Neural cell (in vitro differentiated cells): Measurements from ENCODE around the gene CNGA1. TPM values are rescaled to one million over a fixed set of nuclear protein-coding genes. Genes with fewer than 3 reads are reported as not detected.

Source experiments
- H2AFZ ChIP-seq: fragments of 200-600, 300-800 bp; sonication (generic), shearing (Covaris generic); 2 replicates; pipeline ENCODE4 v1.6.0; 2014; ENCODE audit warnings: low read depth, mild to moderate bottlenecking, antibody characterized with exemption, low read length, moderate library complexity
- H3F3A ChIP-seq: fragments of 200-600 bp; shearing (Covaris generic); 2 replicates; pipeline ENCODE4 v1.6.1; 2016; ENCODE audit warnings: mild to moderate bottlenecking, moderate library complexity, mixed read lengths, antibody characterized with exemption, low read length; ENCODE audit not compliant: insufficient read depth, poor library complexity, severe bottlenecking
- H3K27ac ChIP-seq: fragments of 200-600, 300-800 bp; sonication (generic), shearing (Covaris generic); 2 replicates; pipeline ENCODE4 v1.5.1; 2014; ENCODE audit warnings: mild to moderate bottlenecking, low read length, moderate library complexity
- H3K27me3 ChIP-seq: fragments of 300-800, 200-600 bp; sonication (generic), shearing (Covaris generic); 2 replicates; pipeline ENCODE4 v1.6.0; 2014; ENCODE audit warnings: mild to moderate bottlenecking, low read depth, low read length, moderate library complexity; ENCODE audit not compliant: insufficient read depth
- H3K36me3 ChIP-seq: fragments of 300-800, 200-600 bp; sonication (generic), shearing (Covaris generic); 2 replicates; pipeline ENCODE4 v1.5.1; 2014; ENCODE audit warnings: mild to moderate bottlenecking, antibody characterized with exemption, low read length, moderate library complexity; ENCODE audit not compliant: insufficient read depth
- H3K4me2 ChIP-seq: fragments of 300-800, 200-600 bp; sonication (generic), shearing (Covaris generic); 2 replicates; pipeline ENCODE4 v1.6.0; 2014; ENCODE audit warnings: mild to moderate bottlenecking, low read length
- H3K4me3 ChIP-seq: fragments of 300-800, 200-600 bp; sonication (generic), shearing (Covaris generic); 2 replicates; pipeline ENCODE4 v1.5.1; 2014; ENCODE audit warnings: mild to moderate bottlenecking, low read length, moderate library complexity
- H3K79me2 ChIP-seq: fragments of 200-600 bp; shearing (Covaris generic); replicated peaks from 2 replicates; pipeline ENCODE4 v1.6.0; 2014; ENCODE audit warnings: mild to moderate bottlenecking, low read length, moderate library complexity; ENCODE audit not compliant: insufficient read depth
- H3K9ac ChIP-seq: fragments of 300-800, 200-600 bp; sonication (generic), shearing (Covaris generic); 2 replicates; pipeline ENCODE4 v1.6.1; 2016; ENCODE audit warnings: mild to moderate bottlenecking, low read length, mixed read lengths
- H3K9me2 ChIP-seq: fragments of 200-600 bp; shearing (Covaris generic); 2 replicates; pipeline ENCODE4 v1.6.1; 2016; ENCODE audit warnings: mild to moderate bottlenecking, low read length, mixed read lengths; ENCODE audit not compliant: insufficient read depth
- H3K9me3 ChIP-seq: fragments of 200-600, 300-800 bp; sonication (generic), shearing (Covaris generic); 2 replicates; pipeline ENCODE4 v1.6.1; 2016; ENCODE audit warnings: mild to moderate bottlenecking, mixed run types, low read length, moderate library complexity, mixed read lengths
- H4K20me1 ChIP-seq: fragments of 200-600 bp; shearing (Covaris generic); 2 replicates; pipeline ENCODE4 v1.6.1; 2016; ENCODE audit warnings: mild to moderate bottlenecking, mixed run types; ENCODE audit not compliant: insufficient read depth
- EP300 ChIP-seq: fragments of 450-650 bp; conservative IDR thresholded peaks from 2 replicates; pipeline ENCODE4 v1.6.1; 2014; ENCODE audit warnings: antibody characterized with exemption, mild to moderate bottlenecking, moderate library complexity; ENCODE audit not compliant: poor library complexity, severe bottlenecking
- EZH2 ChIP-seq: fragments of 200-600, 300-800 bp; shearing (Covaris generic), sonication (generic); IDR thresholded peaks from 2 replicates; pipeline ENCODE4 v1.6.1; 2014; ENCODE audit warnings: antibody characterized with exemption, low read length, borderline replicate concordance, mild to moderate bottlenecking; ENCODE audit not compliant: insufficient read depth, poor library complexity, severe bottlenecking
- MXI1 ChIP-seq: fragments of 450-650 bp; conservative IDR thresholded peaks from 2 replicates; pipeline ENCODE4 v1.6.1; 2014; ENCODE audit warnings: antibody characterized with exemption, mild to moderate bottlenecking; ENCODE audit not compliant: poor library complexity, severe bottlenecking
- POLR2AphosphoS5 ChIP-seq: IDR thresholded peaks from 2 replicates; pipeline ENCODE4 v1.6.1; 2012
- RAD21 ChIP-seq: fragments of 450-650 bp; conservative IDR thresholded peaks from 2 replicates; pipeline ENCODE4 v1.6.1; 2014; ENCODE audit warnings: antibody characterized with exemption, mild to moderate bottlenecking, moderate library complexity
- REST ChIP-seq: IDR thresholded peaks from 2 replicates; pipeline ENCODE4 v1.6.1; 2012; ENCODE audit warnings: borderline replicate concordance
- SMC3 ChIP-seq: fragments of 450-650 bp; conservative IDR thresholded peaks from 2 replicates; pipeline ENCODE4 v1.6.1; 2014; ENCODE audit warnings: antibody characterized with exemption, mild to moderate bottlenecking, moderate library complexity; ENCODE audit not compliant: poor library complexity
- TAF1 ChIP-seq: IDR thresholded peaks from 2 replicates; pipeline ENCODE4 v1.6.1; 2012; ENCODE audit warnings: low read depth
- polyA plus RNA-seq: library from polyadenylated mRNA; depleted of rRNA; stranded (reverse); fragments of >200 nt; gene quantifications from 2 replicates; pipeline ENCODE4 v1.2.3, GENCODE V29; 2014
- TF ChIP-seq, protein P1 (sequence below): fragments of 450-650 bp; IDR thresholded peaks from 2 replicates; pipeline ENCODE4 v1.5.1; 2014; ENCODE audit warnings: antibody characterized with exemption, mild to moderate bottlenecking, moderate library complexity; ENCODE audit not compliant: poor library complexity, severe bottlenecking

Gene CNGA1
- polyA plus RNA-seq, 1 donor from 2014 or later = not detected

DNA sequence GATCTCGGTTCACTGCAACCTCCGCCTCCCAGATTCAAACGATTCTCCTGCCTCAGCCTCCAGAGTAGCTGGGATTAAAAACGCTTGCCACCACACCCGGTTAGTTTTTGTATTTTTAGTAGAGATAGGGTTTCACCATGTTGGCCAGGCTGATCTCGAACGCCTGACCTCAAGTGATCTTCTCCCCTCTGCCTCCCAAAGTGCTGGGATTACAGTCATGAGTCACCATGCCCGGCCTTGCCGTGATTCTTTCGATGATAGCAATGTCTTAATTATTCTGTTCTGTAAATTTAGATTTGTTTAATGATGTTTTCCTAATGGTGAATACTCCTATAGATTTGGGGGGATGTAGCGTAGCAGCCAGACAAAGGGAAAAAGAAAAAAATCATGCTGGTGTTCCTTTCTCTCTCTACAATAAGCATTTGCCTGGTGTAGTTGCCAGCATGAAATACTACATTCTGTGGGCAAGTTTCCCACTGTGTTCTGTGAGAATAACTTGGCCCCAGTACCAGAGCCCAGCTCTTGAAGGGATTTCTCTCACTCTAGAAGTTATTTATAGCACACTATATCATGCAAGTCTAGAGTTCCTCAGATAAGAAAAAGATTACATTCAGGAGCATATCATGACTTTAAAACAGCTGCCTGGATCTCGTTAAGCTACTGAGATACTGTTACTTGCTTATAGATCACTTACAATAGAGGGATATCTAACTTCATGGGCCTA lies 15.5 kb upstream of the CNGA1 start:
- Histone ChIP-seq H3K27me3 (no peaks in the 10 kb centered on the region), H3K36me3 (no peaks in the 10 kb centered on the region), H3K79me2 (no peaks in the 10 kb centered on the region), H2AFZ (no peak overlapping the region), H4K20me1 (no peaks in the 10 kb centered on the region), H3K27ac (no peak overlapping the region), H3K9me3 (no peaks in the 10 kb centered on the region), H3K9me2 (no peaks in the 10 kb centered on the region), H3F3A (no peaks in the 10 kb centered on the region), H3K9ac (no peak overlapping the region), H3K4me3 (no peak overlapping the region), H3K4me2 (no peak overlapping the region)
- TF ChIP-seq SMC3 = no peak
- TF ChIP-seq EZH2 = no peak

DNA sequence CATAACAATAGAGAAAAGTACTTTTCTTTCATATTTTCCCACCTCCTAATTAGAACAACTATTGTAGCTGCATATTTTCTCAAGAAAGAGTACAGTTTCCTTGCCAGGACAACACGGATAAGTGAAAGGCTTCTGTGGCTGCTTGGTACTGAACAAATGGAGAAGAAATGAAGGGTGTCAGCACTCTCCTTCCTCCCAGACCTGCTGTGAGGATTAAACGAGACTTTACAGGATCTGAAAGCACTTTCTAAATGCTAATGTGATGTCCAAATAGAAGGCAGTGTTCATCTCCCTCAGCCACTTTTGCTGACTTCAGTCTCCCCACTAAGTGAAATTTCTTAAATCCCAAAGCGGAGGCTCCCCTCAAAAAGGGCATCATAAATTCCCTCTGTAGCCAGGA lies 14.0 kb upstream of the CNGA1 start:
- Histone ChIP-seq H3K36me3 (no peaks in the 10 kb centered on the region), H3K4me3 (no peak overlapping the region), H4K20me1 (no peaks in the 10 kb centered on the region), H3K27me3 (no peaks in the 10 kb centered on the region), H3K79me2 (no peaks in the 10 kb centered on the region), H3F3A (no peaks in the 10 kb centered on the region), H3K9me3 (no peaks in the 10 kb centered on the region), H3K27ac (no peak overlapping the region), H3K9ac (no peak overlapping the region), H2AFZ (no peak overlapping the region), H3K4me2 (no peak overlapping the region), H3K9me2 (no peaks in the 10 kb centered on the region)
- TF ChIP-seq POLR2AphosphoS5 = no peak
- no peak for TF ChIP-seq TAF1
- TF ChIP-seq, protein P1, sequence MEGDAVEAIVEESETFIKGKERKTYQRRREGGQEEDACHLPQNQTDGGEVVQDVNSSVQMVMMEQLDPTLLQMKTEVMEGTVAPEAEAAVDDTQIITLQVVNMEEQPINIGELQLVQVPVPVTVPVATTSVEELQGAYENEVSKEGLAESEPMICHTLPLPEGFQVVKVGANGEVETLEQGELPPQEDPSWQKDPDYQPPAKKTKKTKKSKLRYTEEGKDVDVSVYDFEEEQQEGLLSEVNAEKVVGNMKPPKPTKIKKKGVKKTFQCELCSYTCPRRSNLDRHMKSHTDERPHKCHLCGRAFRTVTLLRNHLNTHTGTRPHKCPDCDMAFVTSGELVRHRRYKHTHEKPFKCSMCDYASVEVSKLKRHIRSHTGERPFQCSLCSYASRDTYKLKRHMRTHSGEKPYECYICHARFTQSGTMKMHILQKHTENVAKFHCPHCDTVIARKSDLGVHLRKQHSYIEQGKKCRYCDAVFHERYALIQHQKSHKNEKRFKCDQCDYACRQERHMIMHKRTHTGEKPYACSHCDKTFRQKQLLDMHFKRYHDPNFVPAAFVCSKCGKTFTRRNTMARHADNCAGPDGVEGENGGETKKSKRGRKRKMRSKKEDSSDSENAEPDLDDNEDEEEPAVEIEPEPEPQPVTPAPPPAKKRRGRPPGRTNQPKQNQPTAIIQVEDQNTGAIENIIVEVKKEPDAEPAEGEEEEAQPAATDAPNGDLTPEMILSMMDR = no peak
- no peak for TF ChIP-seq EZH2
- TF ChIP-seq RAD21 = no peak

GRCh38 chr4:48028696-48029095 lies 12.2 kb upstream of the CNGA1 start:
- Histone ChIP-seq H3K79me2 (no peaks in the 10 kb centered on the region), H2AFZ (no peak overlapping the region), H3K27ac (no peak overlapping the region), H3K9ac (no peak overlapping the region), H3K36me3 (no peaks in the 10 kb centered on the region), H3K4me3 (no peak overlapping the region), H3K4me2 (no peak overlapping the region), H3F3A (no peaks in the 10 kb centered on the region), H3K9me3 (no peaks in the 10 kb centered on the region), H3K27me3 (no peaks in the 10 kb centered on the region), H4K20me1 (no peaks in the 10 kb centered on the region), H3K9me2 (no peaks in the 10 kb centered on the region)
- no peak for TF ChIP-seq EP300
- no peak for TF ChIP-seq MXI1
- TF ChIP-seq EZH2 = no peak
- TF ChIP-seq REST = no peak
- TF ChIP-seq RAD21 = no peak
- TF ChIP-seq TAF1 = no peak
- TF ChIP-seq, protein P1 = no peak
- TF ChIP-seq POLR2AphosphoS5 = no peak
- no peak for TF ChIP-seq SMC3
